HG03025 (cell line): ENCODE data around the gene FNDC3B.
"Not testable (repeated sequence)": the region's sequence is repeated elsewhere in the genome, so short reads cannot be mapped to it uniquely, and the experiment has no call there.

Experiments
- ATAC-seq: cut with Tn5 transposase; IDR thresholded peaks from one replicate; pipeline ENCODE4 v1.9.1; 2021; ENCODE audit warnings: mild to moderate bottlenecking, moderate library complexity; ENCODE audit not compliant: unreplicated experiment, low FRiP score

Gene FNDC3B

DNA sequence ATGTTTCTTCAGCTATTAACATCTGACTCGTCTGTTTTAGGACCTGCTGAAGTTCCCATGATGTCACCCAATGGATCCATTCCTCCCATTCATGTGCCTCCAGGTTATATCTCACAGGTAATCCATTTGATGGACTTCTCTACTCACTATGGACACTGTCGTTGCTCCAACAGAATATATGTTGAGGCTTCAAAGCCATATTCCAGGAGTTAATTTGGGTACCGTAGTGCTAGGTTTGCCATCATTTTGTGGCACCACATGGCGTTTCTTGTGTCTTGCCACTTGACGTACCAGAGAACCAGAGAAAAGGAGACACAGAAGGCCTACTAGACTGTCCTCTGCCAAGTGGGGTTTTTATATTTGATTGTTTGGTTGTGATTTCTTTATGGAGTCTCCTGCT, 187.5 kb downstream of the FNDC3B start:
- ATAC-seq: no peak

GRCh38 chr3:172227340-172228035, 188.1 kb downstream of the FNDC3B start:
- no peak for ATAC-seq

- no peak for ATAC-seq
These were observed 188.6 kb downstream of the FNDC3B start for GRCh38 chr3:172228036-172228415.

GRCh38 chr3:172229462-172229861, 190.1 kb downstream of the FNDC3B start:
- ATAC-seq: no peak

GRCh38 chr3:172231318-172231901, 192.0 kb downstream of the FNDC3B start:
- no peak for ATAC-seq

GRCh38 chr3:172232579-172233212, 193.3 kb downstream of the FNDC3B start:
- ATAC-seq: no peak

DNA sequence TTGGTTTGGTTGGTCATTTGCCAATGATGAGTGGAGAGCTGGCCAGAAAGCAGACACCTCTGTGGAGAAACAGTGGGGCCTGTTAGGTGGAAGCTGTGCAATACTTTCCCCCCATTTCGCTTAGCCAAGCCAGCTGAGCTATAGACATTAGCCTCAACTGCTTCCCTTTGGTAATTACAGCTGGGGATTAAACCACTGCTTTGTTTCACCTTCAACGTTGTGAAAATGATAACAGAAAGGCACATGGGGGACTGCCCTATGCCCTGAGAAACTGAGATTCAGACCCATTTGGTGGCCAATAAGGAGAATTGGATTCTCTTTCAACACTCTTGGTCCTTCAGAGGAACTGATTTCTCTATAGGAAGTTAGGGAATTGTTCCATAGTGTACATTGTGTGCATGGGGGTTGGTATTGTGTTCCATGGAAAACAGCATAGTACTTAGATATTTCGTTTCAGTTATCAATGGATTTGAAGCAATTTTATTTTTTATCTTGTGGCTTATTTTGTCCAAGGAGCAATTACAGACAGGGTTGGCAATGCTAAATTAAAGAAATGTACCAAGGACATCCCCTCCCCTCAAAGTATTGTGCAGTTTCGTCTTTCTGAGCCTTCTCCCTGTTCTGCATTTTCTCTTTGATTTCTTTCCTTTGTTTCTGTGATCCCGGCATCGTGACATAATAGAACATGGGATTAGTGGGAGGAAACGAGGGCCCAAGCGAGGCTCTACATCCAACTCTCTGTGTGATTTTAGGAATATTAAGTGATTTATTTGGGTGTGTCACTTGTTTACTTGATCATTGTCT, 194.3 kb downstream of the FNDC3B start:
- no peak for ATAC-seq

DNA sequence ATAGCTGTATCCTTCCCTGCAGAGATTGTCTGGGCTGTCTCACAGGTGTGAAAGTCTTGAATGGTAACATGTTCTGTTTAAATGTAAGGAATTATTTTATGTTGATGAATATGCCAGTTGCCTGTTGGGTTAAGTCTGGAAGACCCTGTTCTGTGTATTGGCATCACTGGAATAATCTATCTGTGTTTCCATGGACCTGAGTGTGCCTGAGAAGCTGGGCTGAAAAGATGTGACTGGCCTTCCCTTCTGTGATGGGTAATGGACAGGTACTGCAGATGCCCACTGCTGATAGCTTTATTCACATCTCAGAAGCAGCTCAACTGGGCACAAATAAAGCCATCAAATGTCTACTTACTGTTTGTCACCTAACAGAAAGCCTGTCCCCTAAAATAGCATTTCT, 196.3 kb downstream of the FNDC3B start:
- no peak for ATAC-seq

DNA sequence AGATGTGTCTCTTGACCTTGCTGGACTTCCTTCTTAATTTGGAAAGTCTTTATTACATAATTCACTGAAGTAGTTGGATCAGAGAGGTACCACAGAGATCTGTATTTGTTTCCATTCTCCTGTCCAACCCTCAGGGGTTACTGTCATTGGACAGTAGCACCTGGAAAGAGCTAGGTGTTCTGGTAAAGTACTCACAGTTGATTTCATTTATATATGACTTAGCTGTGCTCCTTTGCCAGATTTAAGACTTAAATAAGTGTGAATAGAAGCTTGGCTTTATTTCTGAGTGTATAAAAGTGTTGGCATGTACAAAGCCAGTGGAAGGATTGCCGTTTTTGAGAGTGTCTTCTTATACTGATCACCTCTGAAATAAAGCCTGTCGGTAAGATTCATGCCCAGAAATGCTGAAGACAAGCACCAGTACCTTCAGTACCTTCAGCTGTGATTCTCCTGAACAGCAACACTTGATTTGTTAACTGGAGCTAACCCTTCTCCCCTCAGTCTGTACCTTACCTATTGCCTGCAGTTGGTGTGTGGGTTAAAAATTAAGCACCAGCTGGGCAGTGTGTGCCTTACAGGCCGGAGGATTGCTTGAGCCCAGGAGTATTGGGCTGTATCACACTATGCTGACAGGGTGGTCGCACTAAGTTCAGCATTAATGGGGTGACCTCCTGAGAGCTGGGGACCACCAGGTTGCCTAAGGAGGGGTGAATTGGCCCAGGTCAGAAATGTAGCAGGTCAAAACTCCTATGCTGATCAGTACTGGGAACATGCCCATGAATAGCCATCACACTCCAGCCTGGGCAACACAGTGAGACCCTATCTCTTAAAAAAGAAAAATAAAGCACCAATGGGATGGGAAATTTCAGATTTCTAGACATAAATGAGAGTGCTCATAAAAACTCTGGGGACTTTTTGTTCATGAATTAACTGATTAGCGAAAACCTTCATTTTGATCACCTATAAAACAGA, 197.7 kb downstream of the FNDC3B start:
- ATAC-seq: no peak

DNA sequence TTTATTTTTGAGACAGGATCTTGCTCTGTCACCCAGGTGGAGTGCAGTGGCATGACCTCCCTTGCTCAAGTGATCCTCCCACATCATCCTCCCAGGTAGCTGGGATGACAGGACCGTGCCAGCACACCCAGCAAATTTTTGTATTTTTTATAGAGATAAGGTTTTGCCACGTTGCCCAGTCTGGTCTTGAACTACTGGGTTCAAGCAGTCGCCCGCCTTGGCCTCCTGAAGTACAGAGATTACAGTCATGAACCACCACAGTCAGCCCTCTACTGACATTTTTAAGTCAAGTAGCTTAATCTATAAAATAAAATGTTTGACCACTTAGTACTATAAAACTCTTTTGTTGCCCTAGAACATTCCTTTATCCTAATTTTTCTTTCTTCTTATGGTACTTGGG, 198.8 kb downstream of the FNDC3B start:
- no peak for ATAC-seq

- ATAC-seq: no peak
These were observed 199.9 kb downstream of the FNDC3B start for GRCh38 chr3:172239218-172239790.

- ATAC-seq: no peak
These were observed 202.0 kb downstream of the FNDC3B start for GRCh38 chr3:172241405-172241804.

DNA sequence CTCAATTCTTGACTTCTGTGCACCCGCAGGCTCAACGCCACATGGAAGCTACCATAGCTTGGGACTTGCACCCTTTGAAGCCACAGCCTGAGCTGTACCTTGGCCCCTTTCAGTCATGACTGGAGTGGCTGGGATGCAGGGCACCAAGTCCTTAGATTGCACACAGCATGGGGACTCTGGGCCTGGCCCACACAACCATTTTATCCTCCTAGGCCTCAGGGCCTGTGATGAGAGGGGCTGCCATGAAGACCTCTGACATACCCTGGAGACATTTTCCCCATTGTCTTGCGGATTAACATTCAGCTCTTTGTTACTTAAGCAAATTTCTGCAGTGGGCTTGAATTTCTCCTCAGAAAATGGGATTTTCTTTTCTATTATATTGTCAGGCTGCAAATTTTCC, 203.1 kb downstream of the FNDC3B start:
- ATAC-seq: not testable (repeated sequence)

- not testable (repeated sequence) for ATAC-seq
These were observed 204.0 kb downstream of the FNDC3B start for GRCh38 chr3:172243376-172243775.

- ATAC-seq: no peak
These were observed 204.6 kb downstream of the FNDC3B start for GRCh38 chr3:172244011-172244410.

DNA sequence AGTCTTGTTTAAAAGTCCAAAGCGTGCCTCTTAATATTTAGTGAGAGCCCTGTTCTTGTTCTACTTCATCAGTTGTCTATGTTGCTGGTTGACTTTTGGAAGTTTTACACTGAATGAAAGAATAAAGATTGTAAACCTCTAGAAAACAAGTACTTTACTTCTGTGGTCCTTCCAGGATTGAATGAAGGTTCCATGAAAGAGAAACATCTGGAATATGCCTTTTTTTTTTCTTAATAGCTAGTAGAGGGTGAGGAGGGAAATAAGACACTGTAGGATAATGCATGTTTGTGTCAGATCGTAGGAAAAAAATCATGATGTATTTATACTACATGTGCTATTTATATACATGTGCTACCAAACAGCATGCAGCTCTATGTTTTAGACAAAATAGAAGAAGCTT, 205.9 kb downstream of the FNDC3B start:
- ATAC-seq: no peak

DNA sequence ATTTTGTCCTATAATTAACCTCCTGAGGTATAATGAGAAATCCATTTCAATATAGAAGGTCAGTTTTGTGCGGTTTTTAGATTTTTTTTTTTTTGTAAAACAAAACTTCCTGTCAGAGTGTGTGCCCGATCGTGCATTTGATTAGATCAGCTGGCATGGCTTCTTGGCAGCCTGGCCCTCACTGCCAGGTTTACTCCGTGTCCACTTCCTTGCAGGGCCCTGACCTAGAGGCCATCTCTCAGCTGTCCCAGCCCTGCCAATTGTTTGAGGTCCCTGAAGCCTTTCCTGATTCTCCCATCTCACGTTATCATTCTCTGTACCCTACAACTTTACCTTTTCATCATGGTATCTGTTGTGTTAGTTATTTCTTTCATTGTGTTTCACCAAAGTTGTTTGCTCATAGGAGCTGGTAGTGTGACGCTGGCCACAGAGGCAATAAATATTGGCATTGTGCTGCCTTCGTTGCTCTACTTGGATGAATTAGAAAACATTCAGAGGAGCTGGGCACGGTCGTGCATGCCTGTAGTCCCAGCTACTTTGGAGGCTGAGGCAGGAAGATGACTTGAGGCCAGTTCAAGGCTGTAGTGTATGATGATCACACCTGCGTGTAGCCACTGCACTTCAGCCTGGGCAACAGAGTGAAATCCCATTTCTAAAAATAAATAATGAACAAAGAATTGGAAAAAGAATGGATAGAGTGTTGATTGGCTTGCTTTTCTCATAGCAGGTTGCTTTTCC, 206.9 kb downstream of the FNDC3B start:
- no peak for ATAC-seq

GRCh38 chr3:172247525-172248274, 208.3 kb downstream of the FNDC3B start:
- ATAC-seq: no peak
